HG03378 (cell line): ENCODE data around the gene RASIP1.

Experiments used
- ATAC-seq: cut with Tn5 transposase; IDR thresholded peaks from one replicate; pipeline ENCODE4 v1.9.1; 2021; ENCODE audit warnings: mild to moderate bottlenecking, moderate library complexity; ENCODE audit not compliant: unreplicated experiment

The RASIP1 gene

GRCh38 chr19:48678201-48678600 is 62.2 kb downstream of the RASIP1 start:
- no peak for ATAC-seq

- ATAC-seq: no peak
Observed at GRCh38 chr19:48676887-48677286, 63.5 kb downstream of the RASIP1 start.

- no peak for ATAC-seq
Observed at GRCh38 chr19:48676487-48676886, 63.9 kb downstream of the RASIP1 start.

- ATAC-seq: no peak
Observed at GRCh38 chr19:48674921-48675824, 65.2 kb downstream of the RASIP1 start.

GRCh38 chr19:48674216-48674809 is 66.1 kb downstream of the RASIP1 start:
- ATAC-seq: no peak

GRCh38 chr19:48673436-48674100 is 66.8 kb downstream of the RASIP1 start:
- ATAC-seq: no peak

- ATAC-seq: no peak
Observed at GRCh38 chr19:48672994-48673393, 67.4 kb downstream of the RASIP1 start, which contains the start of gene NTN5. Gene NTN5, minus strand, starts transcription at chr19:48673017. Its CDS starts 2,031 bp downstream, at chr19:48670986.

GRCh38 chr19:48671446-48671995 is 68.9 kb downstream of the RASIP1 start:
- ATAC-seq: no peak

GRCh38 chr19:48670699-48671445 is 69.5 kb downstream of the RASIP1 start:
- ATAC-seq: no peak
